ENCODE data around the gene MRTFA.
"Not testable (repeated sequence)": the region's sequence is repeated elsewhere in the genome, so short reads cannot be mapped to it uniquely, and the experiment has no call there.

MRTFA gene

DNA sequence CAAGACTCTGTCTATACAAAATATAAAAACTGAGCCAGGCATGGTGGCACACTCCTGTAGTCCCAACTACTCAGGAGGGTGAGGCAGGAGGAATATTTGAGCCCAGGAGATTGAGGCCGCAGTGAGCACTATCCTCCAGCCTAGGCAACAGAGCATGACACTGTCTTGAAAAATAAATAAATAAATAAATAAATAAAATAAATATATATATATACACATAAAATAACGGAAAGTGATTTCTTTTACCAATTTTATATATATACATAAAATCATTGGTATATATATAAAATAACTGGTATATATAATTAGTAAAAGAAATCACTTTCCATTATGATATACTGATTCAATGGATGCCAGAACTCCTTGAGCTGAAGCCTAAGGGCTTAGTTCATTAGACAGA is 91.8 kb downstream of the MRTFA start:
- no peak for DNase-seq

DNA sequence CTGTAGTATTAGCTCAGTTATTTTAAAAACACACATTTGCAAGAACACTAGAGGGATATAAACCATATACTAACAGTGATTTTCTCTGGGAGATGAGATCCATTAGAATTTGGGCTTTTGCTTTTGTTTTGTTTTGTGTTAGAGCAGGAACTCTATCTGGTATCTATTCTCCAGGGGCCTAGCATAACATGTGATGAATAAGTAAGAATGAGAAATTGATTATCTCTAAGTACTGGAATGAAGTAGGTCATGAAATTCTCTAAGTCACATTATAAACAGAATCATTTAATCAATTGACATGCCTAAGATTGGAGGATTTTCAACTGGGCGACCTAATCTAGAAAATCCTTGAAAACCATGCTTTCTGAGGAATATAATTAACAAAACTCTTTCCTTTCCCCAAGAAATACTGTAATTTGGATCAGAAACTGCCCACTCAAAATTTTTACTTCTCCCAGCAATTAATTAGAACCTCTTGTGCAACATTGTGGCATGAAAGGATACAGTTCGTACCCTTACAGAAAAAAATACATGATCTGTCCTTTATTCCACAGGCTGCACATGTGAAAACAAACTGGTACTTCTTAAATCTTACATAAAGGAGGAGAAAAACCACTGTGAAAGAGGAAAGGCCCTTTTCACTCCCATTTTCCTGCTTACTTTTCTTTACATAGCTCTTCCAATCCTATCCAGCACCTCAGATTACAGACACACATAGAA is 93.5 kb downstream of the MRTFA start:
- no peak for DNase-seq

DNA sequence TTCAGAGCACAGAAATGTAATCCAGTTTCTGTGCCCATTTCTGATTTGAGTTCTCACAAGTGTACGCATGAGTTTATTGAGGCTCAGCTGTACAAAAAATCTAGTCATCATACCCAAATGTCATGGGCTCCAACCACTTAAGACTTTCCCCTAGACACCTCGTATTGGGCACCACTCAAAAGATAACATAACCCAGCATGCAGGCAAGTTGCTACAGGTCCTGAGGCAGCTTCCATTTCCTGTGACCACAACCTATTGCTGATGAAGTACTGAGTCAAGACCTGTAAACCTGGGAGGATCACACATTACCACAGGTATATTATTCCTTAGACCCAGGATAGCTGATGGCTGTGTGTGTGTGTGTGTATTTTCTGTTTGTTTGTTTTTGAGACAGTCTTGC is 95.2 kb downstream of the MRTFA start:
- DNase-seq = no peak

DNA sequence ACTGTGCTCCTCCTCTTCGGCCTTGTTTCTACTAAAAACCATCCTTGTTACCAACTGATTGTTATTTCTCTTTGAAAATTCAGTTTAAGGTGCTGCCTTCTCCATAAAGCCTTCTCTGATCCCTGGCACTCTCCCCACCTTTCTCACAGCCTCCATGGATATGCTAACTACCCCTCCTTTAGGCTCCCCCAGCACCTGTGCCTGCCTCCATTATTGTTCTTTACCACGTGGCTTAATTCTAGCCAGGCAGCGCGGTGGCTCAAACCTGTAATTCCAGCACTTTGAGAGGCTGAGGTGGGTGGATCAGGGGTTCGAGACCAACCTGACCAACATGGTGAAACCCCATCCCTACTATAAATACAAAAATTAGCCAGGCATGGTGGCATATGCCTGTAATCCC is 96.3 kb downstream of the MRTFA start:
- no peak for DNase-seq

DNA sequence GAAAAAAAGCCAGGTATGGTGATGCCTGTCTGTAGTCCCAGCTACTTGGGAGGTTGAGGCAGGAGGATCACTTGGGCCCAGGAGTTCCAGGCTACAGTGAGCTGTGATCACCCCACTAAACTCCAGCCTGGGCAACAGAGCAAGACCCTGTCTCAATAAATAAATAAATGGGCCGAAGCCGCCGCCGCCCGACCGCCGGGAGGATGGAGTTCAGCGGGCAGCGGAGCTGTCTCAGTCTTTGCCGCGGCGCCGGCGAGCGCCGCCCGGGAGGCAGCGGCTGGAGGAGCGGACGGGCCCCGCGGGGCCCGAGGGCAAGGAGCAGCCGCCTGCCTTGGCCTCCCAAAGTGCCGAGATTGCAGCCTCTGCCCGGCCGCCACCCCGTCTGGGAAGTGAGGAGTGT is 100.4 kb downstream of the MRTFA start:
- not testable (repeated sequence) for DNase-seq

DNA sequence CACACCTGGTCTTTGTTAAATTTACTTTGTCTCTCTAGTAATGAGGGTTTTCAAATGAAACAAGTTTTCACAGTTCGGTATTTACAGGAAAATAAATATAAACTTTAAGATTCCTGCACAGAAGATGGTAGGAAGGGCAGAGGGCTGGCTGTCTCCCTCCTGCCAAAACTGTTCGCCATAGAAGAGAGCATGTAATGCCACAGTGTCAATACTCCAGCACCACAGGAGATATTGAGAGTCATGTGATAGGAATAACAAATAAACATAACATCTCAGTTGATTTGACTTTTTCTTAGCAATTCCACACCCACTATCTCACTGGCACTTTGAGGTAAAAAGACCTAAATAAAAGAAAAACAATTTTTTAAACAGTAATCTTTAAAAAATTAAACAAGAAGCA is 100.9 kb downstream of the MRTFA start:
- no peak for DNase-seq

DNA sequence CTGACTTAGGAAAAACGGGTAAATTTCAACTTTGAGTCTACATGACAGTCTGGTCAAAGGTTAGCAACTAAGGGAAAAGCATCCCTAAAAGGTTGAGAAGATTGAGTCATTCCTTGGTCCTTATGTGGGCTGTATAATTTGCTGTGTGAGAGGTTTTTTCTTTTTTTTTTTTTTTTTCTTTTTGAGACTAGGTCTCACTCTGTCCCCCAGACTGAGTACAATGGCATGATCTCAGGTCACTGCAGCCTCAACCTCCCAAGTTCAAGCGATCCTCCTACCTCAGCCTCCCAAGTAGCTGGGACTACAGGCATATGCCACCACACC is 101.4 kb downstream of the MRTFA start:
- no peak for DNase-seq

DNA sequence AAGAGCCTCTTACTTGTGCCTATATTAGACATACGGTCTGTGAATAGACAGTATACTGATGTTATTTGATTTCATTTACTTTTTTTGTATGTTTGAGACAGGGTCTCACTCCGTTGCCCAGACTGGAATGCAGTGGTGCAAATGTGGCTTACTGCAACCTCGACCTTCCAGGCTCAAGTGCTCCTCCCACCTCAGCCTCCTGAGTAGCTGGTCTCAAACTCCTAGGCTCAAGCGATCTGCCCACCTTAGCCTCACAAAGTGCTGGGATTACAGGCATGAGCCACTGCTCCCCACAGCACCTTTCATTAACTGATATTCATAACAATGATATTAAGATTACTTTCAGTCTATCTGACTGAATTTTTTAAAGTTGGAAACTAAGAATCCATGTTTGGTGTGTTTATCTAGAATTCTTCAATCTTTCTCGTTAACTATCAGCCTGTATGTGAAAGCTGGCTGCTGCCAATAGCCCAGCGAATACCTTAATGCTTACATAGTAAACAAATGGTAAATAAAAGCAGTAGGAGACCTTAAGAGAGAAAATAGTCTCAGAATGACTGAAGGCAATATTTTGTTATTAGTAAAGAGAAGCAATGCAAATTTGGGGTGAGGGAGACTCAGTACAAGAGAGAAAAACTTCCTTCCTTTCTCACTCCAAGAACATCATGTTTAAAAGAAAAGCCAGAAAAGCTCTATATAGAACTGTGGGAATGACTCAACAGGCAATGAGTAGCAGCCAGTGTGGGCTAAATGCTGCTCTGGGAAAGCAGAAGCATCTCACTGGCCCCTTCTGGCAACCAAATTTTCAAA is 101.9 kb downstream of the MRTFA start:
- DNase-seq = no peak

DNA sequence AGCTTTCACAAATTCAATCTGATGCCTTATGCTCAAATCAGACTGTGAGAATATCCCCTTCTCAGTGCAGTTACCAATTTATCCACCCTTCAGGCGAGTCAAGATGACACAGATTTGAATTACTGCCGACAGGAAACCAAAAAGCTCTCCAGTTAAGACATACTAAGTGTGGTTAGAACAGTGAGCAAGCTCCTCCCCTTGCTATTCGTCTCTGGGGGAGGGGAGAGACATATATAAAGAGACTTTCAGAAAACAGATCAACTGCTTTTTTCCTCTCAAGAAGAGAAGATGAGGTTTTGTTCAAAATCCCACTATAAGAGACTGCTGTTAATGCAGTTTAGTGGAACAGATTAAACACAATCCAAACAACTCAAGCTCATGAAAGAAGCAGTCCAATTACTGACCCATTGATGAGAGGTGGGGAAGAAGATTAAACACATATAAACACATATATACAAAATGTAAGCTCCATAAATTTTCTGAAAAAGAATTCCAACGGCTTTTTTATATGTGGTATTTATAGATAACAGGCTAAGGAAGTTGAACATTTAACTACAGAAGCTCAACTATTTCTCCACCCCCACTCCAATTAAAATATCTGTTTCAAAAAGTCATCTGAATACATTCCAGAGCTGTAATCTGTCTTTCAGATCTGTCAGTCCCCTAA is 102.7 kb downstream of the MRTFA start:
- DNase-seq = no peak

DNA sequence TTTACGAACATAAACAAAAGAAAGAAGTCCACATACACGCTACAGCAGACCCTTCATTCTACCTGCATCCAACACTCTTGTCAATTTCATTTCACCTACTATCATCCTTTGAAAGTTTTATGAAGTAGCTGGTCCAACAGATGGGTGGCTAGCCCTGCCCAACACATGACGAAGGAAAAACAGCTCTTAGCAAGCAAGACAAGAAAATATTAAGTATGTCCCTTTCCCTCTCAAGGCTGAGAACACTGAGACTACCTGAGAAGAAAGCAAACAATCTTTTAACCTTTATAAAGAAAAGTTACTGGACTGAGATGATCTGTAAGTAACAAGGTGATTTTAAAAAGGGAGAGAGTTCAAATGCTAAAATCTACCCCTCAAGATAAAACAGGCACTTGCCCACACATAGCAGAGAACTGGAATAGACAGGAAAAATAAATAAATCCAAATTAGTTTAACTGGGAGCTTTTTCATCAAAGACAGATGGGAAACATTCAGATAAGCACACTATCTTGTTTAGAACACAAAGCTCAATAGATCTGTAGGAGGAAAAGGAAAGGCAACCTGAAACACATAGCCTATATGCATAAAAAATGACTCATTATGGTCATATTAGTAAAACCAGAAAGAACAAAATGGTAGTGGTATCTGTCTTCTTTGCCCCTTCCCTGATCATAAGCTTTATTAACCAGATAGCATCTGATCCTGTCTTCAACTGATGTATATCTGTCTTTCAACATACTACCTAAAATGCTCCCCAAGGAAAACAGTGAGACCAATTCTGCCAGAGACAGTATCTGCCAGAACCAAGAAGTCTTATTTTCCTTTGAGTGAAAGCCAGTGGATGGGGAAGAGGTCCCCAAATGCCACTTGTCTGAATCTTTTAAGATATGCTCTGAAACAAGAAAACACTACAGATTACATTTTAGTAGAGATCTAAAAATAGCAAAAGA is 104.3 kb downstream of the MRTFA start:
- no peak for DNase-seq

DNA sequence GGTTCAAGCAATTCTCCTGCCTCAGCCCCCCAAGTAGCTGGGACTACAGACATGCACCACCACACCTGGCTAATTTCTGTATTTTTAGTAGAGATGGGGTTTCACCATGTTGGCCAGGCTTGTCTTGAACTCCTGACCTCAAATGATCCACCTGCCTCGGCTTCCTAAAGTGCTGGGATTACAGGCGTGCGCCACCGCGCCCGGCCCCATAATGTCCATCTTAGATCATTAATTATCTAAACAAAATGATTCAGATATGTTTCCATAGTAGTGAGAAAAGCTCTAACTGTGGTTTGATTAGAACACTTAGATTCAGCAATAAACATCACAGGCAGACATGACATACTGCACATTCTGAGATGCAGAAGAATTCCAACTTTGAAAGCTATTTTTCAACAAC is 106.1 kb downstream of the MRTFA start:
- not testable (repeated sequence) for DNase-seq

DNA sequence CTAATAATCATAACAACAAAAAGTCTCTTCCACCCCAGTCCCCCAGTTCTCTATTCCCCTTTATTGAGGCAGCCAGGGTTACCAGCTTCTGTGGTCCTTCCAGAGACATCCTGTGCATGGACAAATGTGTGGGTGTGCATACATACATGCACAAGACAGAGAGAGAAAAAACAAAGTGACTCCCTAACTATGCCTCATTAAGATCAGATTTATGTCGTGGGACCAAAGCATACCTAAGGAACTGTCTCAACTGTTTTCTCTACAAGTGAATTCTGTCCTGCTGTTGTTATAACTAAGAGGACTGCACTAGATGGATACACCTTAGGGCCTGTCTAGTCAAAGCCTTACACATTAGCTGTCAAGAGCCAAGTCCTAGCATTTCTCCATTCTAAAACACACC is 106.7 kb downstream of the MRTFA start:
- no peak for DNase-seq

DNA sequence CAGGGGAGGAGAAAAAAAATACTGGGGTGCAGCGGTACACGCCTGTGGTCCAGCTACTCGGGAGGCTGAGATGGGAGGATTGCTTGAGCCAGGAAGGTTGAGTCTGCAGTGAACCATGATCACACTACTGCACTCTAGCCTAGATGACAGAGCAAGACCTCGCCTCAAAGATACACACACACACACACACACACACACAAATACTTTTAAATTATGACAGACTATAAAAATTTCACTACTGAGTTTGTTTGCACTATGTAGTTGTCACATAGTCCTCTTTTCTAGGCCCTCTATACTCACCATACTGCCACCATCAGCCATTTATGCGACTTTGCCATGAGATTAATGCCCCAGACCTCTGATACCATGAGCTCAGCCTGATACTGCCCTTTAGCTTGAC is 109.6 kb downstream of the MRTFA start:
- no peak for DNase-seq

DNA sequence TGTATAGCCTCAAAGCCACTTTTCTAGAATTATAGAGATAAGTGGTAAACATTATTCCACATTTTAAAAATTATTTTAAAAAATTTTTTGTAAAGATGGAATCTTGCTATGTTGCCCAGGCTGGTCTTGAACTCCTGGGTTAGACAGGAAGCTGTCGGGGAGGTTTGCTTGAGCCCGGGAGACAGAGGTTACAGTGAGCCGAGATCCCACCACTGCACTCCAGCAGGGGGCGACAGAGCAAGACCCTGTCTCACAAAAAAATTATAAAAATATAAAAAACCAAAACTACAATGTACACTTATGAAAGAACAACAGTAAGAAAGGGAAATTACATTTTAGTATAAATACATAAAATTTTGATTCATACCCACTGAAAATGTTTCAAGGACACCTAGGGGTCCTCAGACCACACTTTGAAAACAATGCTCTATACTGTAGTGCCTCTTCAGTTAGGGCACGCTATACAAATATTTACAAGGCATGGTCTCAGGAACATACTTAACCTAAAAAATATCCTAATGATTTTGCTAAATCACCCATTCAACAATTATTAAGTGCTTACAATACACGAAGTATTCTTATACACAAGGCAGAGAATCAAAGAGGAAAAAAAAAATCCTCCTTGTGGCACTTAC is 111.2 kb downstream of the MRTFA start:
- no peak for DNase-seq

DNA sequence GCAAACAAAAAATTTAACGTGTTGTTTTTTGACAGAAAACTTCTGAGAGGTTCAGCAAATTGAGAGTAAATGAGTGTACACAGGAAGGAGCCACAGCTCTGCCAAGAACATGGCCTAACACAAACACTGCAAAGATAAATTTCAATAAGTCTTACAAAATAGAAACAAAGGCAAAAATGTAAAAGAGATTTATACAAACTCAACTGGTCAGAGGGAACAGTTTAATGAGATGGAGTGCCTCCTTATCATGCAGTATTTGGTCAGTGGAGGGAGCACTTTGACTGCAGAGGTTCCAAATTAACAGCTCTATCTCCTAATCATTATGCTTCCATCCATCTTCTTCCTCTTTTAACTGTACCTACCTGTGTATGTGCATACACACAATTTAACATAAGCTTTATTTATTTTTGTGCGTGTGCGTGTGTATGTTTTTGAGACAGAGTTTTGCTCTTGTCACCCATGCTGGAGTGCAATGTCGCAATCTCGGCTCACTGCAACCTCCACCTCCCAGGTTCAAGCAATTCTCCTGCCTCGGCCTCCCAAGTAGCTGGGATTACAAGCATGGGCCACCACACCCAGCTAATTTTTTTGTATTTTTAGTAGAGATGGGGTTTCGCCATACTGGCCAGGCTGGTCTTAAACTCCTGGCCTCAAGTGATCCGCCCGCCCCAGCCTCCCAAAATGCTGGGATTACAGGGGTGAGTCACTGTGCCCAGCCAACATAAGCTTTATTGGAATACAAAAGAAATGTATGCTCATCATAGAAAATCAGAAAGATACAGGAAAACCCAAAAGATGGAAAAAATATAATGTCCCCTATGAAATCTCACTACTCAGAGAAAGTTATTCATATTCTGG is 111.9 kb downstream of the MRTFA start:
- DNase-seq = no peak

DNA sequence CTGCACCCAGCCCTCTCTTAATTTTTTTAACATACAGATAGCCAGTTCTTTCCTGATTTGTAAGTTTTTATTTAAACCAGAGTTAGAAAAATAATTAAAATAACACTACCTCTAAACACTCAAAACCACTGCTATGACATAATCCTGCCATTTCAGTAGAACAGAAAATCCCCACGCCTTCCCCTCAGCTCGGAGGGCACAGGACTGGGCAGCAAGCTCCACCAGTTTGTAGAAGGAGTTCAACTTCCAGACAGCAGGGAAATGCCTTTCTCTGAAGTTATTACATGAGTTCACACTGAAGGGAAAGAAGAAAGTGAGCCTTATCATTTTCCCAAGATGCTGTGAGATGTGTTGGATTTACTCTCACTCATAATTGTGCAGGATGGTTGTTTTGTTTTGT is 114.4 kb downstream of the MRTFA start:
- DNase-seq = no peak

DNA sequence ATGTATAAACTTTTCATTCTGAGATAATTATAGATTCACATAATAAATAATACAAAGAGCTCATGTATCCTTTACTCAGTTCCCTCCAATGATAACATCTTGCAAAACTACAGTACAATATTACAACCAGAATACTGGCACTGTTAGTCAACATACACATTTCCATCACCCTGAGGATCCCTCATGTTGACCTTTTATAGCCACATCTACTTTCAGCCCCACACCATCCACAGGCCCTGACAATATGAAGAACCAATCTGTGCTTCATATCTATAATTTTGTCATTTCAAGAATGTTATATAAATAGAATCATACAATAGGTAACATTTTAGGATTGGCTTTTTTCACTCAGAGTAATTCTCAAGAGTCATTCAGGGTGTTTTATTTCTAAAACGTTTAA is 115.5 kb downstream of the MRTFA start:
- DNase-seq = no peak

DNA sequence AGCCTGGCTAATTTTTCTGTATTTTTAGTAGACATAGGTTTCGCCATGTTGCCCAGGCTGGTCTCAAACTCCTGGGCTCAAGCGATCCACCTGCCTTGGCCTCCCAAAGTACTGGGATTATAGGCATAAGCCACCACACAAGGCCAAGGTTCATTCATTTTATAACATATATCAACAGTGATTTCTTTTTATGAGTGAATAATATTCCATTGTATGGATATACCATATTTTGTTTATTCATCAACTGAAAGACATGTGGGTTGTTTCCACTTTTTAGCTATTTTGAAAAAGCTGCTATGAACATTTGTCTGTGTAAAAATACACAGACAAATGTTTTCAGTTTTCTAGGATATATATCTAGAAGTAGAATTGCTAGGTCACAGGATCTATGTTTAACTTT is 116.0 kb downstream of the MRTFA start:
- DNase-seq = no peak

DNA sequence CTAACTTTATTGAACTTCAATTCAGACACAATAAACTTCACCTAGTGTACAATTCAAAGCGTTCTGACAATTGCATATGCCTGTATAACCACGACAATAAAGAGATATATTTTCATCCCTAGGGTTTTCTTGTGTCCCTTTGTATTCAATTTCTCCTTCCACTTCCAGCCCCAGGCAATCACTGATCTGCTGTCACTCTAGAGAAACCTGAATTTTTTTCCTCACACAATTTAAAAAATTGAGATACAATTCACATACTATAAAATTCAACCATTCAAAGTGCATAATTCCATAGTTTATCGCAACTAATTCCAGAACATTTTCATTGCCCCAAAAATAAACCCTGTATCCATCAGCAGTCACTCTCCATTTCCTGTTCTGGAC is 116.6 kb downstream of the MRTFA start:
- no peak for DNase-seq

DNA sequence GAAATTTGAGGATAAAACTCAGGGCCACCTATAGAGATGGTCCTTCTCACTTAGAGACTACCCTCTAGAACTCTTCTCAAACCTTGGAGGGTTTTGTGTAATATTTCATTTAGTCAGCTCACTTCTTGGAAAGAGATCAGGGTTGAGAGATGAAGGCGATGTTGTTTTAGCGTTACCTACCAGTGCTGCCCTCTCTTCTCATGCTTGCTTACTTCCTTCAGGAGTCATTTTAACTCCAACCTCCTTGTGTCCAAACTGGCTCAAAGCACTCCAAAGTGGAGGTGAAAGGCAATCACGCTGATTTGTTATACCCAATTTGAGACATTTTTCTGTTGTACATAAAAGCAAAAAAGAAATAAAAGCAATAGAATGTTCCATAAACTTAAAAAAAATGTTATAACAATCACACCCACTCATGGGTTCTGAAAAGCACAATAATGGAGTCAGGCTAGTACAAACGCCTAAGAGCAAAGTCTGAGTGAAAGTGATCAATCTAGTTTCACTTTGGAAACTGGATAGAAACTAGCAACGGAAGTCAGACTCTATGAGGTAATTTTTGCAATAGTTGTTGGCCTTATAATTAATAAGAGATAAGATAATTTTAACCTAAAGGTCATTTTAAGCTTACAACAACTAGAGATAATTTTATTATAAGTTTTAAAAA is 117.1 kb downstream of the MRTFA start:
- DNase-seq = no peak

DNA sequence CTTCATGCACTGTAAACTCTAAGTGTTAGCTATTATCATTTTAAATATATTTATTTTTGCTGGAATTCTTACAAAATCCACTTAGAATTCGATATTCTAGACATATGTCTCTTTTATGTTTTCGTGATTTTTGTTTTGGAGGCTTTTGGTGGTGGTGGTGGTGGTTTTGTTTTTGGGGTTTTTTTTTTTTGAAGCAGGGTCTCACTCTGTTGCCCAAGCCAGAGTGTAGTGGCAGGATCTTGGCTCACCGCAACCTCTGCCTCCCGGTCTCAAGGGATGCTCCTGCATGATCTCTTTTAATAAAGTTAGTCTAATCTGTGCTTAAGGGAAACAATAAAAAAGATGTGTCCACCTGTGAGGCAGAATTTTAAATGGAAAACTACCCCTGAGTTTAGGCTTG is 117.7 kb downstream of the MRTFA start:
- no peak for DNase-seq

All from cerebellar nuclear complex (tissue), 1 donor.